ENCODE data around the gene ELN. TPM values are rescaled to one million over a fixed set of nuclear protein-coding genes. Genes with fewer than 3 reads are reported as not detected.

ELN gene
- polyA plus RNA-seq, 1 donor (not counting 4 experiments of a cell fraction or from before 2014, with no cell fraction given) = not detected

- no peak overlapping the region for H3K27ac ChIP-seq (ENCODE audit: control insufficient read depth, insufficient read depth, low read length)
- no peak overlapping the region for H3K9ac ChIP-seq (ENCODE audit: control insufficient read depth, extremely low read depth, insufficient read depth, low read length)
- no peak overlapping the region for H3K4me3 ChIP-seq (ENCODE audit: control insufficient read depth in 2 of 3, extremely low read depth in 1 of 3, insufficient read depth in 2 of 3, low read depth in 1 of 3, low read length in 3 of 3)
- TF ChIP-seq EZH2 (IDR thresholded peaks at IDR 0.05; ENCODE audit: low read length) = no peak
- TF ChIP-seq CTCF (optimal IDR thresholded peaks at IDR 0.05 in 1 of 3, IDR thresholded peaks at IDR 0.05 in 1 of 3, conservative IDR thresholded peaks at IDR 0.05 in 1 of 3; ENCODE audit: extremely low read depth in 1 of 3, insufficient read depth in 2 of 3, low read length in 3 of 3) = no peak
- no peak overlapping the region for H3K4me2 ChIP-seq (ENCODE audit: control insufficient read depth, extremely low read depth, insufficient read depth, low read depth, low read length)
- H3K79me2 ChIP-seq (ENCODE audit: control insufficient read depth, insufficient read depth, low read length) = no peaks in the 10 kb centered on the region
- H4K20me1 ChIP-seq (ENCODE audit: control insufficient read depth, extremely low read depth, insufficient read depth, low read length) = no peaks in the 10 kb centered on the region
- dilution Hi-C loops (cut with MboI; ENCODE audit: extremely low pct_ligation_motif_present, low sequenced_read_pairs) = no loop called here
- H2AFZ ChIP-seq (ENCODE audit: control insufficient read depth, low read length) = no peak overlapping the region
- H3K36me3 ChIP-seq (ENCODE audit: control insufficient read depth in 2 of 2, extremely low read depth in 1 of 2, insufficient read depth in 2 of 2, low read length in 2 of 2) = no peaks in the 10 kb centered on the region
- no peak for FAIRE-seq
- no peak for DNase-seq (ENCODE audit: low read depth, low spot score)
- H3K9me1 ChIP-seq (ENCODE audit: control insufficient read depth, extremely low read depth, insufficient read depth, low read length) = no peaks in the 10 kb centered on the region
- H3K9me3 ChIP-seq (ENCODE audit: control insufficient read depth, low read depth, low read length) = no peaks in the 10 kb centered on the region
- peaks cover 59% of the 10 kb centered on the region for H3K27me3 ChIP-seq (ENCODE audit: control insufficient read depth, extremely low read depth, insufficient read depth, low read length)
- peaks cover 10% of the 10 kb centered on the region for H3K4me1 ChIP-seq (ENCODE audit: control insufficient read depth, extremely low read depth, insufficient read depth, low read length)
Observed at GRCh38 chr7:74029991-74030415, 2.0 kb downstream of the ELN start.

- no peaks in the 10 kb centered on the region for H3K36me3 ChIP-seq (ENCODE audit: control insufficient read depth in 2 of 2, extremely low read depth in 1 of 2, insufficient read depth in 2 of 2, low read length in 2 of 2)
- TF ChIP-seq CTCF (optimal IDR thresholded peaks at IDR 0.05 in 1 of 3, IDR thresholded peaks at IDR 0.05 in 1 of 3, conservative IDR thresholded peaks at IDR 0.05 in 1 of 3; ENCODE audit: extremely low read depth in 1 of 3, insufficient read depth in 2 of 3, low read length in 3 of 3) (no peak), EZH2 (IDR thresholded peaks at IDR 0.05; ENCODE audit: low read length) (no peak)
- H3K4me1 ChIP-seq (ENCODE audit: control insufficient read depth, extremely low read depth, insufficient read depth, low read length) = peaks cover 10% of the 10 kb centered on the region
- H3K9me3 ChIP-seq (ENCODE audit: control insufficient read depth, low read depth, low read length) = no peaks in the 10 kb centered on the region
- peaks cover 55% of the 10 kb centered on the region for H3K27me3 ChIP-seq (ENCODE audit: control insufficient read depth, extremely low read depth, insufficient read depth, low read length)
- H3K9ac ChIP-seq (ENCODE audit: control insufficient read depth, extremely low read depth, insufficient read depth, low read length) = no peak overlapping the region
- H2AFZ ChIP-seq (ENCODE audit: control insufficient read depth, low read length) = no peak overlapping the region
- dilution Hi-C loops (cut with MboI; ENCODE audit: extremely low pct_ligation_motif_present, low sequenced_read_pairs) = no loop called here
- no peaks in the 10 kb centered on the region for H4K20me1 ChIP-seq (ENCODE audit: control insufficient read depth, extremely low read depth, insufficient read depth, low read length)
- DNase-seq (ENCODE audit: low read depth, low spot score) = no peak
- no peak overlapping the region for H3K4me2 ChIP-seq (ENCODE audit: control insufficient read depth, extremely low read depth, insufficient read depth, low read depth, low read length)
- H3K27ac ChIP-seq (ENCODE audit: control insufficient read depth, insufficient read depth, low read length) = no peak overlapping the region
- no peaks in the 10 kb centered on the region for H3K9me1 ChIP-seq (ENCODE audit: control insufficient read depth, extremely low read depth, insufficient read depth, low read length)
- H3K4me3 ChIP-seq (ENCODE audit: control insufficient read depth in 2 of 3, extremely low read depth in 1 of 3, insufficient read depth in 2 of 3, low read depth in 1 of 3, low read length in 3 of 3) = no peak overlapping the region
- no peaks in the 10 kb centered on the region for H3K79me2 ChIP-seq (ENCODE audit: control insufficient read depth, insufficient read depth, low read length)
- FAIRE-seq = no peak
Observed at GRCh38 chr7:74030861-74031260, 2.9 kb downstream of the ELN start.
